HFFc6 (cell line): ENCODE results near the gene KPNB1. TPM values are rescaled to one million over a fixed set of nuclear protein-coding genes. Genes with fewer than 3 reads are reported as not detected.
A peak's percentile ranks its signal among the peaks of the same experiment; 100 is the strongest.

Experiments used
- DNase-seq: peaks from one replicate; pipeline ENCODE4 v3.0.0-alpha.2; 2018
- H3K27ac Mint-ChIP-seq: 2 replicates; pipeline ENCODE4 v1.8.0; 2020; ENCODE audit warnings: mild to moderate bottlenecking, mixed read lengths
- H3K27me3 Mint-ChIP-seq: 2 replicates; pipeline ENCODE4 v1.8.0; 2021; ENCODE audit warnings: mild to moderate bottlenecking, moderate library complexity, mixed read lengths; ENCODE audit not compliant: insufficient read depth
- H3K36me3 Mint-ChIP-seq: 2 replicates; pipeline ENCODE4 v1.8.0; 2021; ENCODE audit warnings: low read depth, mixed read lengths
- H3K4me1 Mint-ChIP-seq: 2 replicates; pipeline ENCODE4 v1.8.0; 2020; ENCODE audit warnings: low read depth, mixed read lengths
- H3K4me3 Mint-ChIP-seq: 2 replicates; pipeline ENCODE4 v1.8.0; 2020; ENCODE audit warnings: mild to moderate bottlenecking, moderate library complexity, mixed read lengths
- H3K9me3 Mint-ChIP-seq: 2 replicates; pipeline ENCODE4 v1.8.0; 2020; ENCODE audit warnings: mild to moderate bottlenecking, mixed read lengths
- total RNA-seq, 6 experiments: library from RNA; stranded (reverse); fragmentation: NEBNext Ultra II Directional; extraction: Animal tissue kit (Norgen Biotek cat#: 25700); gene quantifications; 2 replicates in 1 of 6; 3 replicates in 5 of 6; pipeline ENCODE4 v1.2.3, GENCODE V29; 2021
- TF ChIP-seq, protein P1 (sequence below): fragments of 200-600 bp; sonication (generic); IDR thresholded peaks from 2 replicates; pipeline ENCODE4 v1.5.0; 2021; ENCODE audit warnings: antibody characterized with exemption, mild to moderate bottlenecking

The KPNB1 gene
- total RNA-seq, 6 experiments from 2014 or later: 439 to 580 (median 549) TPM

DNA sequence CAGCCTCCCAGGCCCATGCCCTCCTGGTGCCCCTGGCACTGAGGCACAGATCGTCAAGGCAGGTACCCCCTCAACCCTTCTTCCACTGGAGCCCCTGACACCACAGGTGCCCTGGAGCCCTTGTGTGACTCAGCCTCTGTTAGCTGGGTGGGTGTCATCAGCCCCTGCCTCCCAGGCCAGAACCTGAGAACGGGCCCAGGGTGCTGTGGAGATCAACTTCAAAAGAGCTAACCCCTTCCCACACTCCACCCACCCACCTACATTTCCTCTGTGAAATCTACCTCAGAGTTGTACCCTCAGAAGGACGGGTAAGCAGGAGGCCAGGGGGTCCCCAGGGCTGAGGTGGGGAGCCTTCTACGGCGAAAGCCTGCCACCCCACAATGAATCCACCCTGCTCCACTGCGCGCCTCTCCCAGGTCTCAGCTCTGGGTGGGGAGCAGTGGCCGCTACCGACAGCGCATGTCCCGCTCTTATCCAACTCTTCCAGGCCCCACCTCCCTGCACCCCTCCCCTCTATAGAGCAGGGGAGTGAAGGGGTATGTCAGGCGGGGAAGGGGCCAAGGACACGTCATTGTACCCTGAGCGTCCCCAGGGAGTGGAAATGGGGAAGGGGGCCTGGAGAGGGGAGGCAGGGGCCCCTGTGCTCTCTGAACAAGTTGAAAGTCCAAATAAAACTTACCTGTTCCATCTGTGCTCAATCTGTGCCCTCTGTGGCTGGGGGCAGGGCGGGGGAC, 61.8 kb downstream of the KPNB1 start:
- Mint-ChIP-seq H3K9me3 (no peaks in the 10 kb centered on the region), H3K27me3 (peaks cover 38% of the 10 kb centered on the region), H3K4me3 (no peak overlapping the region), H3K27ac (no peak overlapping the region), H3K4me1 (peaks cover 12% of the 10 kb centered on the region), H3K36me3 (0 out of 2 replicates have a peak, but pooled peaks cover 5% of the 10 kb centered on the region)
- TF ChIP-seq, protein P1, sequence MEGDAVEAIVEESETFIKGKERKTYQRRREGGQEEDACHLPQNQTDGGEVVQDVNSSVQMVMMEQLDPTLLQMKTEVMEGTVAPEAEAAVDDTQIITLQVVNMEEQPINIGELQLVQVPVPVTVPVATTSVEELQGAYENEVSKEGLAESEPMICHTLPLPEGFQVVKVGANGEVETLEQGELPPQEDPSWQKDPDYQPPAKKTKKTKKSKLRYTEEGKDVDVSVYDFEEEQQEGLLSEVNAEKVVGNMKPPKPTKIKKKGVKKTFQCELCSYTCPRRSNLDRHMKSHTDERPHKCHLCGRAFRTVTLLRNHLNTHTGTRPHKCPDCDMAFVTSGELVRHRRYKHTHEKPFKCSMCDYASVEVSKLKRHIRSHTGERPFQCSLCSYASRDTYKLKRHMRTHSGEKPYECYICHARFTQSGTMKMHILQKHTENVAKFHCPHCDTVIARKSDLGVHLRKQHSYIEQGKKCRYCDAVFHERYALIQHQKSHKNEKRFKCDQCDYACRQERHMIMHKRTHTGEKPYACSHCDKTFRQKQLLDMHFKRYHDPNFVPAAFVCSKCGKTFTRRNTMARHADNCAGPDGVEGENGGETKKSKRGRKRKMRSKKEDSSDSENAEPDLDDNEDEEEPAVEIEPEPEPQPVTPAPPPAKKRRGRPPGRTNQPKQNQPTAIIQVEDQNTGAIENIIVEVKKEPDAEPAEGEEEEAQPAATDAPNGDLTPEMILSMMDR: no peak
- no peak for DNase-seq

DNA sequence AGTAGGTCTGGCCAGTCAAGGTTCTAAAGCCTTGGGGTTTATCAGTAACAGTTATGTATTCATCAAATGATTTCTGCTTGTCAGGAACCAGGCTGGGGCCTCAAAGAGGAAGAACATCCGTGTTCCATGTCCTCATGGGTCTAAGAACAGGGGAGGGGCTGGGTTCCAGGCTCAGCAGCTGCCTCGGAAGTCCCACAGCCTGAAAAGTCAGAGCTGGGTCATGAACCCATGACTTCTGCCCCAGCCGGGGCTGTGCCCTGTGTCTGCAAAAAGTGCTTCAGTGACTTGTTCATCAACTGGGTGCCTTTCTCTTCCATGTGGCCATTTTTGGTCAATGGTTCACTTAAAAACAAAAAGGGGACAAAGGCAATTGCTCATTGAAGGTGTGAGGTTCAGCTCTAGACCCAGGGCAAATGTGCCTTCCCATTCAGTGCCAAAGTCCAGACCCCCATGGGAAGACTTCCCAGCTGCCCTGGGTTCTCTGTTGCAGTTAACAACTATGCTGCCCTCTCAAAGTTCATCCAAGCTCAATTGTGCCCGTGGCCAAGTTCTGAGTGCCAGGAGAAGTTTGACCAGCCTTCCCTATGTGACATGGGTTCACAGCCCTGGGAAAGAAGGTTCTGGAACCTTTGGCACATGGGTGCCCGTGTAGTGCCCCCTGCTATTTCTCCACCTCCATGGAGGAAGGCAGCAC, 62.8 kb downstream of the KPNB1 start:
- H3K4me1 Mint-ChIP-seq: peaks cover 12% of the 10 kb centered on the region
- TF ChIP-seq, protein P1: no peak
- H3K4me3 Mint-ChIP-seq: no peak overlapping the region
- H3K27me3 Mint-ChIP-seq: peaks cover 45% of the 10 kb centered on the region
- 0 out of 2 replicates have a peak, but pooled peaks cover 5% of the 10 kb centered on the region for H3K36me3 Mint-ChIP-seq
- no peaks in the 10 kb centered on the region for H3K9me3 Mint-ChIP-seq
- no peak for DNase-seq
- no peak overlapping the region for H3K27ac Mint-ChIP-seq

DNA sequence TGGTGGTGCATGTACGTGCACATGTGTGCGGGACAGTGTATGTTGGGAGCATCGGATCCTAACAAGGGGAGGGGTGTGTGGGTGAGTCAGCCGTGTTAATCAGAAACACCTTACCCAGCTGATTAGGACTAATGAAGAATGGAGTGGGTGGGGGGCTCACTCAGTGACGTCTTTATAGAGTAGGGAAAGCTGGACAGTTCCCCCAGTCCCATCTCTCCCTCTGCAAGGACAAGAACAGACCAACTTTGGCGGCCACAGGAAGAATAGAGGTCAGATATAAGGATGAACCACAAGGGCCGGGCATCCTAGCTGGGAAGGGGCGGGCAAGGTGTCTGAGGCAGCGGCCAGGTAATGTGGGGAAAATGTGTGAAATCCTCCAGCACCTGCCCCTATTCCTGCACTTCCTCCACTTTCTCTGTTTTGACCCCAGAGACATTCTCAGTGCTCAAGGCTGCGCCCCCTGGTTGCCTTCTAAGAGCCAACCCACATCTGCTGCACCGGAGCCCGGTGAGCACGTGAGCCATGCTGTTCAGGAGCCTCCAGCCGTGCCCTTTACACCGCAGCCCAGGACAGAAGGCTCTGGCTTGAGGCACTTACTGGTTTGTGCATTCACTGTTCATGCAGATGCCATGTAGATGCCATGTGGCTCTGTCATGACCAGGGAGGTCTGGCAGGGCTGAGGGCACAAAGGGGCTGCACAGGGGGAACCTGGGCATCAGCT, 64.4 kb downstream of the KPNB1 start:
- peaks cover 56% of the 10 kb centered on the region for H3K27me3 Mint-ChIP-seq
- no peak overlapping the region for H3K4me3 Mint-ChIP-seq

DNA sequence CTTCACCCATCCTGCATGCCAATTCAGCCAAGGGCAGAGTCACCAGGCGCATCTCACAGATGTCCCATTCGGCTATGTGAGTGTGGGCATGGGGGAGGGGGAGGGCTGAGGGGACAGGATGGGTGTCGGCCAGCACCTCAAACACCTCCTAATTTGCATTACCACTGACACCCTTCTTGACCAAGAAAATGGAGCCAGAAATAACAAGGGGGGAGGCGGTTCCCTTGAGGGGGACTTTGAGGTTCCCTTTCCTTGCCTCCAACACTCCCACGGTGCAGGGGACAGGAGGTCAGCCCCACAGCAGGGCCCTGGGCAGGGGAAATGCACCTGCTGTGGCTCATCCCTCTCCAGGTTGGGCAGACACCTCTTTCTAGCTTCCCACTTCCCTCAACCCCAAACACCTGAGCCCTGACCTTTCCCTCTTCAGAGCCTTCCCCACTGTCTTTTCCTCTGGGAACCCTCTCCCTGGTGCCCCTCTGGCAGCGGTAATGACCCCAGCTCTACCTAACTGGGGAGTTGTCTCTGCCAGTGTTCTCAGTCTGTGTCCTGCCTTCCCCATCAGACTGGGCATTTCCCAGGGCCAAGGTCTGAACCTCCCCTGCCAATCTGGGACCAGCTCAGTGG, 65.2 kb downstream of the KPNB1 start:
- Mint-ChIP-seq H3K27ac (no peak overlapping the region), H3K36me3 (0 out of 2 replicates have a peak, but pooled peaks cover 5% of the 10 kb centered on the region), H3K27me3 (peaks cover 56% of the 10 kb centered on the region)

More for the DNA sequence above, 64.4 kb downstream of the KPNB1 start:
- H3K36me3 Mint-ChIP-seq: 0 out of 2 replicates have a peak, but pooled peaks cover 5% of the 10 kb centered on the region
- TF ChIP-seq, protein P1: peak; percentile 24; the same call in 1 of the 2 replicates
- no peak for DNase-seq
- no peaks in the 10 kb centered on the region for H3K9me3 Mint-ChIP-seq
- H3K4me1 Mint-ChIP-seq: peaks cover 26% of the 10 kb centered on the region
- no peak overlapping the region for H3K27ac Mint-ChIP-seq

More for the DNA sequence above, 65.2 kb downstream of the KPNB1 start:
- TF ChIP-seq, protein P1: no peak
- H3K4me1 Mint-ChIP-seq: peaks cover 33% of the 10 kb centered on the region
- H3K4me3 Mint-ChIP-seq: no peak overlapping the region
- H3K9me3 Mint-ChIP-seq: no peaks in the 10 kb centered on the region
- DNase-seq: no peak
